Measurements from ENCODE around the gene PTER.
A peak's percentile ranks its signal among the peaks of the same experiment; 100 is the strongest.

Gene PTER

DNA sequence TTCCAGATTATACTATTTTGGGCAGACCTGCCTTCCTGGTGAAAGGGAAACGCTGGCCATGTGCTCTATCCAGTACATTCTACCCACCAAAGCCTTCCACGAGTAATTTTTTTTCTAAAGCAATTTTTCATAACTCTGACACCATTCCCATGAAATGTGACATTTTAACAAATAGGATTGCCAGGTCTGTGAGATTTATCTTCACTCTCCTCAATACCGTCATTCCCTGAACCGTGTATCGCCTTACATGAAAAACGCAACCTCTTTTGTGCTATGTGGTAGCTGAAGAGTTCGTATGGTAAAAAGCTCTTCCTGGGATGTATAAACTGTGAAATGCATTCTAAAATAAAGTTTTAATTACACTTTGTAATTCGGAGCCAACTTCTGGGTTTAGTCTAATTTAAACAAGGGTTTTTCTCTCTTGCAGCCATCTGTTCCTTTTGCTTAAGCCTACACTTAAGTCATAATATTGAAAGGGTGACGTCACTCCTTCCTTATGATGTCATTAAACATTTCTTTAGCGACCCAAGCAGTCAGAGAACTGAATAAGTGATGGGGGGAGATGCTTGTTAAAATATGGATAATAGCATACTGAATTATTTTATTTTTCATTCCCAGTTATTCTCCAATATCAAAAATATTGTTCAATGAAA is 57.2 kb downstream of the PTER start:
- Histone ChIP-seq H3K4me3 (ENCODE audit: severe bottlenecking) (no peak overlapping the region), H3K4me1 (ENCODE audit: insufficient read depth, poor library complexity, severe bottlenecking) (no peaks in the 10 kb centered on the region), H3K27me3 (ENCODE audit: insufficient read depth, poor library complexity, severe bottlenecking) (no peaks in the 10 kb centered on the region), H3K9me3 (ENCODE audit: severe bottlenecking) (no peaks in the 10 kb centered on the region), H3K36me3 (ENCODE audit: low read depth) (no peaks in the 10 kb centered on the region), H3K27ac (ENCODE audit: poor library complexity, severe bottlenecking) (no peak overlapping the region)
- DNase-seq (ENCODE audit: low spot score) = no peak
- ATAC-seq (ENCODE audit: low read depth) = no peak
- TF ChIP-seq, protein P1, sequence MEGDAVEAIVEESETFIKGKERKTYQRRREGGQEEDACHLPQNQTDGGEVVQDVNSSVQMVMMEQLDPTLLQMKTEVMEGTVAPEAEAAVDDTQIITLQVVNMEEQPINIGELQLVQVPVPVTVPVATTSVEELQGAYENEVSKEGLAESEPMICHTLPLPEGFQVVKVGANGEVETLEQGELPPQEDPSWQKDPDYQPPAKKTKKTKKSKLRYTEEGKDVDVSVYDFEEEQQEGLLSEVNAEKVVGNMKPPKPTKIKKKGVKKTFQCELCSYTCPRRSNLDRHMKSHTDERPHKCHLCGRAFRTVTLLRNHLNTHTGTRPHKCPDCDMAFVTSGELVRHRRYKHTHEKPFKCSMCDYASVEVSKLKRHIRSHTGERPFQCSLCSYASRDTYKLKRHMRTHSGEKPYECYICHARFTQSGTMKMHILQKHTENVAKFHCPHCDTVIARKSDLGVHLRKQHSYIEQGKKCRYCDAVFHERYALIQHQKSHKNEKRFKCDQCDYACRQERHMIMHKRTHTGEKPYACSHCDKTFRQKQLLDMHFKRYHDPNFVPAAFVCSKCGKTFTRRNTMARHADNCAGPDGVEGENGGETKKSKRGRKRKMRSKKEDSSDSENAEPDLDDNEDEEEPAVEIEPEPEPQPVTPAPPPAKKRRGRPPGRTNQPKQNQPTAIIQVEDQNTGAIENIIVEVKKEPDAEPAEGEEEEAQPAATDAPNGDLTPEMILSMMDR (IDR thresholded peaks at IDR 0.05; ENCODE audit: poor library complexity, severe bottlenecking) = no peak

DNA sequence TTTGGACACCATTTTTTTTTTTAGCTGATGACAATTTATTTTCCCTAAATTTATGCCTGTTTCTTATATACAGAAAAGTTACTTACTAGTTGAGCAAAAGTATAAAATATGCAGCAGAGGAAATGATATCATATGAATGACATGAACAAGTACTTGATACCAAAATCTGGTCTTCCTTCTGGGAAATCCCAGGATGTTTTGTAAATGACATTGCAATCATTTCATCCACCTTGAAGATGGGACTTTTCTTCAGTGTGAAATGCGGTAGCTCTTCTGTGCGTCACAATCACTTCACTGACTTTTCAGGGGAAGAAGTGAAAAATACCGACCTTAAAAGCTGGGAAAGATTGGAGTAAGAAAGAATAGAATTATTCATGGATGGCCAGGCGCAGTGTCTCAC is 61.1 kb downstream of the PTER start:
- no peak for DNase-seq (ENCODE audit: low spot score)
- Histone ChIP-seq H3K4me1 (ENCODE audit: insufficient read depth, poor library complexity, severe bottlenecking) (no peaks in the 10 kb centered on the region), H3K27ac (ENCODE audit: poor library complexity, severe bottlenecking) (no peak overlapping the region), H3K4me3 (ENCODE audit: severe bottlenecking) (no peak overlapping the region), H3K27me3 (ENCODE audit: insufficient read depth, poor library complexity, severe bottlenecking) (no peaks in the 10 kb centered on the region), H3K9me3 (ENCODE audit: severe bottlenecking) (no peaks in the 10 kb centered on the region), H3K36me3 (ENCODE audit: low read depth) (no peaks in the 10 kb centered on the region)
- ATAC-seq (ENCODE audit: low read depth) = no peak
- TF ChIP-seq, protein P1 (IDR thresholded peaks at IDR 0.05; ENCODE audit: poor library complexity, severe bottlenecking) = no peak

DNA sequence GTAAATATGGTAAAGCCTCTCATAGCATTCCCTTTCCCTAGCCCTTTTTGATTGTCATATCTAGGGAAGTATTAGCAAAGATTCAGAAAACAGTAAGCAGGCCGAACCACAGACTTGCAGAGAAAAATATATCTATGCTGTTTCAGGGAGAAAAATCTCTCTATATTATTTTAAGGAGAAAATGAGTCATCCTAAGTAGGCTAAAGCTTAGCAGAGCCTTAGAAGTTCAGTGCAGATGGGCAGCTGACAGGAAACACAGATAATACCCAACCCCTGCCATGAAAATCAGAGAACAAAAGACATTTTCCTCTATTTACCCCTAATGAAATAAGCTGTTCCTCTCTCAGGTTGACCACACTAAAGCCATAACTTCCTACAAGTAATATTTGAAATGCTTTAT is 68.4 kb downstream of the PTER start:
- ATAC-seq (ENCODE audit: low read depth) = no peak
- H3K27ac ChIP-seq (ENCODE audit: poor library complexity, severe bottlenecking) = no peak overlapping the region
- no peaks in the 10 kb centered on the region for H3K4me1 ChIP-seq (ENCODE audit: insufficient read depth, poor library complexity, severe bottlenecking)
- TF ChIP-seq, protein P1 (IDR thresholded peaks at IDR 0.05; ENCODE audit: poor library complexity, severe bottlenecking) = no peak
- H3K27me3 ChIP-seq (ENCODE audit: insufficient read depth, poor library complexity, severe bottlenecking) = no peaks in the 10 kb centered on the region
- no peak overlapping the region for H3K4me3 ChIP-seq (ENCODE audit: severe bottlenecking)
- DNase-seq (ENCODE audit: low spot score) = no peak
- no peaks in the 10 kb centered on the region for H3K9me3 ChIP-seq (ENCODE audit: severe bottlenecking)
- H3K36me3 ChIP-seq (ENCODE audit: low read depth) = no peaks in the 10 kb centered on the region

DNA sequence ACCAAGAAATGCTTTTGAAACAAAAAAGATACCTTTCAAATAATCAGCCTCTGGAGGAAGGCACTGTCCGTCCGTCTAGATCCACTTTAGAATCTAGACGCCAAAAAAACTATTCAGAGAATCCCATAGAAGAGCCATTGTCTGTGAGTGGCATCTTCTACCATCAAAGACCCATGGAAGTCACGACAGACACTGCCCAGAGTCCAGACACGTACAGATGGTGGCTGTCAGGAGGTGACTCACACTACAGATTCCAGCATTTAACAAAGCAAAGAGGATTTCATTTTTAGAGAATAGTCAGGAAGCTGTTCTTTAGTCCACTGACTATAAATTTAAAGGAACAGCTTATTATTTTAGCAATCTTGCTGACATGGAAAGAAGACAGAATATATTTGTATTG is 73.2 kb downstream of the PTER start:
- Histone ChIP-seq H3K9me3 (ENCODE audit: severe bottlenecking) (no peaks in the 10 kb centered on the region), H3K27ac (ENCODE audit: poor library complexity, severe bottlenecking) (no peak overlapping the region), H3K27me3 (ENCODE audit: insufficient read depth, poor library complexity, severe bottlenecking) (no peaks in the 10 kb centered on the region), H3K4me3 (ENCODE audit: severe bottlenecking) (no peak overlapping the region), H3K36me3 (ENCODE audit: low read depth) (no peaks in the 10 kb centered on the region), H3K4me1 (ENCODE audit: insufficient read depth, poor library complexity, severe bottlenecking) (no peaks in the 10 kb centered on the region)
- DNase-seq (ENCODE audit: low spot score) = no peak
- TF ChIP-seq, protein P1 (IDR thresholded peaks at IDR 0.05; ENCODE audit: poor library complexity, severe bottlenecking) = no peak
- ATAC-seq (ENCODE audit: low read depth) = peak; percentile 56; the same call in 1 of the 3 replicates

DNA sequence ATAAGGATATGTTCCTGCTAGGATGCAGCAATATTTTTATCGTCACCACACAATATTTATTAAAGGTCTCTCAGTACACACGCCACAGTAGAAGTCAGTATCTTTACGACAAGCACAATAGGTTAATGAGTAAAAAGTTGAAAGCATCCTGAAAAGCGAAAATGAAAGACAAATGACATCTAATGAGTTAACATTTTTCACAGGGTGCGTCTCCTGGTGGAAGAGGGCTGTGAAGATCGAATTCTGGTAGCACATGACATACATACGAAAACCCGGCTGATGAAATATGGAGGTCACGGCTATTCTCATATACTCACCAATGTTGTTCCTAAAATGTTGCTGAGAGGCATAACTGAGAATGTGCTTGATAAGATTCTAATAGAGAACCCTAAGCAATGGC is 74.0 kb downstream of the PTER start:
- H3K4me3 ChIP-seq (ENCODE audit: severe bottlenecking) = no peak overlapping the region
- TF ChIP-seq, protein P1 (IDR thresholded peaks at IDR 0.05; ENCODE audit: poor library complexity, severe bottlenecking) = no peak
- H3K36me3 ChIP-seq (ENCODE audit: low read depth) = no peaks in the 10 kb centered on the region
- H3K4me1 ChIP-seq (ENCODE audit: insufficient read depth, poor library complexity, severe bottlenecking) = no peaks in the 10 kb centered on the region
- H3K27ac ChIP-seq (ENCODE audit: poor library complexity, severe bottlenecking) = no peak overlapping the region
- no peaks in the 10 kb centered on the region for H3K27me3 ChIP-seq (ENCODE audit: insufficient read depth, poor library complexity, severe bottlenecking)
- no peaks in the 10 kb centered on the region for H3K9me3 ChIP-seq (ENCODE audit: severe bottlenecking)
- no peak for DNase-seq (ENCODE audit: low spot score)
- ATAC-seq (ENCODE audit: low read depth) = no peak

All from RWPE2 (cell line).